Measurements from ENCODE around the gene KLHL15. TPM values are rescaled to one million over a fixed set of nuclear protein-coding genes. Genes with fewer than 3 reads are reported as not detected.
A peak's percentile ranks its signal among the peaks of the same experiment; 100 is the strongest.

The KLHL15 gene
- total and polyA plus RNA-seq, 2 donors (not counting 3 experiments of a cell fraction or from before 2014, with no cell fraction given), result 1.4 to 3.6 TPM

GRCh38 chrX:23993012-23993633, 33.9 kb downstream of the KLHL15 start:
- no peaks in the 10 kb centered on the region for H3K9me3 ChIP-seq (replicated peaks; ENCODE audit: control insufficient read depth, insufficient read depth, low read length)
- peaks cover 7% of the 10 kb centered on the region for H3K4me1 ChIP-seq (ENCODE audit: control insufficient read depth, extremely low read depth, insufficient read depth, low read length)
- DNase-seq (ENCODE audit: low read depth, low spot score) (peak; percentile 71), FAIRE-seq (peak; percentile 80)
- no peak for TF ChIP-seq POLR2A (IDR thresholded peaks at IDR 0.05; ENCODE audit: low read depth, low read length)
- TF ChIP-seq MYC (IDR thresholded peaks at IDR 0.05; ENCODE audit: low read depth, low read length), result no peak
- peak; percentile 45 for TF ChIP-seq JUN (IDR thresholded peaks at IDR 0.05; ENCODE audit: borderline replicate concordance, insufficient read depth, insufficient read length, low read depth)
- no peak for TF ChIP-seq GATA2 (IDR thresholded peaks at IDR 0.05; ENCODE audit: insufficient read depth, insufficient read length, low read depth, low read length)
- peak; percentile 53 for TF ChIP-seq FOS (IDR thresholded peaks at IDR 0.05; ENCODE audit: borderline replicate concordance, insufficient read depth, low read length)
- no peaks in the 10 kb centered on the region for H4K20me1 ChIP-seq (replicated peaks; ENCODE audit: control insufficient read depth, extremely low read depth, insufficient read depth, low read length)
- dilution Hi-C loops (cut with MboI; ENCODE audit: extremely low pct_ligation_motif_present, low sequenced_read_pairs), result no loop called here
- peak overlapping the region; percentile 47 for H3K4me2 ChIP-seq (ENCODE audit: insufficient read depth, low read length)
- peak overlapping the region; percentile 33 for H3K9ac ChIP-seq (replicated peaks; ENCODE audit: extremely low read depth, insufficient read depth, low read length)
- no peak overlapping the region for H3K4me3 ChIP-seq (replicated peaks in 1 of 3; ENCODE audit: insufficient read depth in 1 of 3, low read depth in 1 of 3, low read length in 3 of 3)
- POLR2A ChIA-PET, result no interaction called here
- no TSS peak for BruUV-seq (replicated peaks)
- H3K27me3 ChIP-seq (ENCODE audit: control insufficient read depth in 2 of 2, insufficient read depth in 2 of 2, low read length in 2 of 2), result no peaks in the 10 kb centered on the region
- no peaks in the 10 kb centered on the region for H3K9me1 ChIP-seq (replicated peaks; ENCODE audit: control insufficient read depth, extremely low read depth, insufficient read depth, low read length)
- CTCF ChIA-PET, result interaction anchor here (1.1 to 1.2 kb wide), 2 partner anchors 15 to 19 kb away, joined by 3 read pairs; no protein-coding TSS in a partner anchor
- H3K79me2 ChIP-seq (ENCODE audit: control insufficient read depth, insufficient read depth, low read length), result no peaks in the 10 kb centered on the region
- intact Hi-C loops (cut with micrococcal nuclease), result loop anchor here (2.0 kb wide), 1 partner anchor 32 kb away; no protein-coding TSS in a partner anchor
- H2AFZ ChIP-seq (ENCODE audit: low read depth, low read length), result no peak overlapping the region
- H3K27ac ChIP-seq (ENCODE audit: insufficient read depth, low read depth, low read length), result peak overlapping the region; percentile 24
- no peaks in the 10 kb centered on the region for H3K36me3 ChIP-seq (ENCODE audit: control insufficient read depth in 2 of 2, extremely low read depth in 1 of 2, insufficient read depth in 2 of 2, low read length in 2 of 2)

DNA sequence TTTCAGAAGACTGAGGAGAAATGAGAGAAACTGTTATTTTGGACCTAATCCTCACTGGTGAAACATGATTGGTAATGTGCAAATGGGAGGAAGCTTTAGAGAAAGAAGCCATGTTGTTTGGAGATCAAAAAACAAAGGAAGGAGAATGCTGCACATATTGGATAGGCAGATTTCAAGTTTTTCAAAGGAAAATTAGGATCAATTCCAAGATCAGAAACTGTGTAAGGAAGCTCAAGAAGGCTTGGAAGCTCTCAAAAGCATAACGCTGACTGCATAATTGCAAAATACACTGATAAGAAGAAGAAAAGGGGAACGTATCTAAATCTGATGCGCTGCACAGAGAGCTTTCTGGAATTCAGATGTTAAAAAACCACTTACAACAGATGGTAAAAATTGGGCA, 34.6 kb downstream of the KLHL15 start:
- Histone ChIP-seq H3K4me1 (ENCODE audit: control insufficient read depth, extremely low read depth, insufficient read depth, low read length) (peaks cover 7% of the 10 kb centered on the region), H3K9ac (replicated peaks; ENCODE audit: extremely low read depth, insufficient read depth, low read length) (peak overlapping the region; percentile 16), H3K79me2 (ENCODE audit: control insufficient read depth, insufficient read depth, low read length) (no peaks in the 10 kb centered on the region), H3K9me3 (replicated peaks; ENCODE audit: control insufficient read depth, insufficient read depth, low read length) (no peaks in the 10 kb centered on the region), H3K27ac (ENCODE audit: insufficient read depth, low read depth, low read length) (no peak overlapping the region), H3K4me3 (replicated peaks in 1 of 3; ENCODE audit: insufficient read depth in 1 of 3, low read depth in 1 of 3, low read length in 3 of 3) (no peak overlapping the region), H4K20me1 (replicated peaks; ENCODE audit: control insufficient read depth, extremely low read depth, insufficient read depth, low read length) (no peaks in the 10 kb centered on the region), H3K36me3 (ENCODE audit: control insufficient read depth in 2 of 2, extremely low read depth in 1 of 2, insufficient read depth in 2 of 2, low read length in 2 of 2) (no peaks in the 10 kb centered on the region), H3K27me3 (ENCODE audit: control insufficient read depth in 2 of 2, insufficient read depth in 2 of 2, low read length in 2 of 2) (no peaks in the 10 kb centered on the region), H3K4me2 (ENCODE audit: insufficient read depth, low read length) (no peak overlapping the region), H2AFZ (ENCODE audit: low read depth, low read length) (no peak overlapping the region), H3K9me1 (replicated peaks; ENCODE audit: control insufficient read depth, extremely low read depth, insufficient read depth, low read length) (no peaks in the 10 kb centered on the region)
- no peak for FAIRE-seq
- DNase-seq (ENCODE audit: low read depth, low spot score), result no peak
- dilution Hi-C loops (cut with MboI; ENCODE audit: extremely low pct_ligation_motif_present, low sequenced_read_pairs), result no loop called here
- BruUV-seq (replicated peaks), result no TSS peak
- ChIA-PET CTCF (interaction anchor here (1.1 to 1.2 kb wide), 2 partner anchors 14 to 20 kb away, joined by 3 read pairs; no protein-coding TSS in a partner anchor), POLR2A (no interaction called here)
- TF ChIP-seq POLR2AphosphoS5 (IDR thresholded peaks at IDR 0.05; ENCODE audit: insufficient read depth, low read depth, low read length) (no peak), JUN (IDR thresholded peaks at IDR 0.05; ENCODE audit: borderline replicate concordance, insufficient read depth, insufficient read length, low read depth) (no peak), FOS (IDR thresholded peaks at IDR 0.05; ENCODE audit: borderline replicate concordance, insufficient read depth, low read length) (no peak), POLR2A (IDR thresholded peaks at IDR 0.05; ENCODE audit: low read depth, low read length) (no peak), MYC (IDR thresholded peaks at IDR 0.05; ENCODE audit: low read depth, low read length) (no peak), EZH2 (IDR thresholded peaks at IDR 0.05; ENCODE audit: borderline replicate concordance, low read depth, low read length, severe bottlenecking) (no peak), GATA2 (IDR thresholded peaks at IDR 0.05; ENCODE audit: insufficient read depth, insufficient read length, low read depth, low read length) (no peak)
- TF ChIP-seq, protein P1, sequence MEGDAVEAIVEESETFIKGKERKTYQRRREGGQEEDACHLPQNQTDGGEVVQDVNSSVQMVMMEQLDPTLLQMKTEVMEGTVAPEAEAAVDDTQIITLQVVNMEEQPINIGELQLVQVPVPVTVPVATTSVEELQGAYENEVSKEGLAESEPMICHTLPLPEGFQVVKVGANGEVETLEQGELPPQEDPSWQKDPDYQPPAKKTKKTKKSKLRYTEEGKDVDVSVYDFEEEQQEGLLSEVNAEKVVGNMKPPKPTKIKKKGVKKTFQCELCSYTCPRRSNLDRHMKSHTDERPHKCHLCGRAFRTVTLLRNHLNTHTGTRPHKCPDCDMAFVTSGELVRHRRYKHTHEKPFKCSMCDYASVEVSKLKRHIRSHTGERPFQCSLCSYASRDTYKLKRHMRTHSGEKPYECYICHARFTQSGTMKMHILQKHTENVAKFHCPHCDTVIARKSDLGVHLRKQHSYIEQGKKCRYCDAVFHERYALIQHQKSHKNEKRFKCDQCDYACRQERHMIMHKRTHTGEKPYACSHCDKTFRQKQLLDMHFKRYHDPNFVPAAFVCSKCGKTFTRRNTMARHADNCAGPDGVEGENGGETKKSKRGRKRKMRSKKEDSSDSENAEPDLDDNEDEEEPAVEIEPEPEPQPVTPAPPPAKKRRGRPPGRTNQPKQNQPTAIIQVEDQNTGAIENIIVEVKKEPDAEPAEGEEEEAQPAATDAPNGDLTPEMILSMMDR (IDR thresholded peaks at IDR 0.05; ENCODE audit: extremely low read depth in 1 of 2, insufficient read depth in 1 of 2, low read depth in 1 of 2, low read length in 2 of 2), result no peak
- TF ChIP-seq, protein P2, sequence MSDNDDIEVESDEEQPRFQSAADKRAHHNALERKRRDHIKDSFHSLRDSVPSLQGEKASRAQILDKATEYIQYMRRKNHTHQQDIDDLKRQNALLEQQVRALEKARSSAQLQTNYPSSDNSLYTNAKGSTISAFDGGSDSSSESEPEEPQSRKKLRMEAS (IDR thresholded peaks at IDR 0.05; ENCODE audit: insufficient read depth, insufficient read length), result no peak
- intact Hi-C loops (cut with micrococcal nuclease), result loop anchor here (2.0 kb wide), 1 partner anchor 32 kb away; no protein-coding TSS in a partner anchor
